Measurements from ENCODE around the gene VEGFA.

Gene VEGFA

DNA sequence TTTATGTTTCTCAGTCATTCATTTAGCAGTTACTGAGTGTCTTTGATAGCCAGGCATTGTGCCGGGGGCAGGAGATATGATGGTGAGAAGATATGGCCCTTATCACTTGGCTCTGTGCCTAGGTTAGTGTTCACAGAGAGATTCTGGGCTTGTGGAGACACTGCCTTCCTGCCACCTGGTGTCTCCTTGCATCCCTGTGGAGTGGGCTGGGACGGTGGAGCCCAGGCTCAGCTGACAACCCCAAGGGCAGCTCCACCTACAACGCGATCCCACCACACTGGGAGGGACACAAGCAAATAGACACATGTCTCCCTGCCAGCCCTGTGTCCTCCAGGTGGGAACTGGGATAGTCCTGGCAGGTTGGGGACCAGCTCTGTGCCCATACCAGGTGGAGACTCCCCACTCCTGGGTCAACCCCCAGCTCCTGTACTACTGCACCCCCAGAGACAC, 30.3 kb upstream of the VEGFA start:
- no peak for DNase-seq

DNA sequence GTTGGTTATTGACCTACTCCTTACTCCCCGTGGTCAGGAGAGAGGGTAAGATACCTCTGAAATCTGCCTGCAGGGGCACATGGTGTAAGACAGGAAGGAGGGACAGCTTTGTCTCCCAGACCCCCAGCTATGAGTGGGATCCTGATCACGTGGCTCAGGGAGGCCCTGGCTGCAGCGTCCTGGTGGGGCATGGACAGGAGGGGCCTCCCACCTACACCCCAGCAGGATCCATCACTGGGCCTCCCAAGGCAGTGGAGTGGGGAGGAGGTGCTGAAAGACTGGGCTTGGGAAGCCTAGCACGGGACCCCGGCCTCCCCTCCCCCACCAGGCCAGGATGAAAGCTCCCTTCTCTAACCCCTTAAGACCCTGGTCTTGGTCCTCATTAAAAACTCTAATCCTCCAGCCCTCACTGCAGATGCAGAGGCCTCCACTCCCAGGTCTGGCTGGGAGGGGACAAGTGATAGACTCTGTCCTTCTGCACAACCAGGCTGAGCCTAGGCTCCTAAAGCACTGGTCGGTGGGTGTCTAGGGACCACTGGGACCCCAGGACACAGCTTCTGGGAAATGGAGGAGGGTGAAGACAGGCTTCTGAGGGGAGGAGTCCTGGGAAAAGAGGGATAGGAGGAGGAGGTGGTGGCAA, 29.6 kb upstream of the VEGFA start:
- no peak for DNase-seq

DNA sequence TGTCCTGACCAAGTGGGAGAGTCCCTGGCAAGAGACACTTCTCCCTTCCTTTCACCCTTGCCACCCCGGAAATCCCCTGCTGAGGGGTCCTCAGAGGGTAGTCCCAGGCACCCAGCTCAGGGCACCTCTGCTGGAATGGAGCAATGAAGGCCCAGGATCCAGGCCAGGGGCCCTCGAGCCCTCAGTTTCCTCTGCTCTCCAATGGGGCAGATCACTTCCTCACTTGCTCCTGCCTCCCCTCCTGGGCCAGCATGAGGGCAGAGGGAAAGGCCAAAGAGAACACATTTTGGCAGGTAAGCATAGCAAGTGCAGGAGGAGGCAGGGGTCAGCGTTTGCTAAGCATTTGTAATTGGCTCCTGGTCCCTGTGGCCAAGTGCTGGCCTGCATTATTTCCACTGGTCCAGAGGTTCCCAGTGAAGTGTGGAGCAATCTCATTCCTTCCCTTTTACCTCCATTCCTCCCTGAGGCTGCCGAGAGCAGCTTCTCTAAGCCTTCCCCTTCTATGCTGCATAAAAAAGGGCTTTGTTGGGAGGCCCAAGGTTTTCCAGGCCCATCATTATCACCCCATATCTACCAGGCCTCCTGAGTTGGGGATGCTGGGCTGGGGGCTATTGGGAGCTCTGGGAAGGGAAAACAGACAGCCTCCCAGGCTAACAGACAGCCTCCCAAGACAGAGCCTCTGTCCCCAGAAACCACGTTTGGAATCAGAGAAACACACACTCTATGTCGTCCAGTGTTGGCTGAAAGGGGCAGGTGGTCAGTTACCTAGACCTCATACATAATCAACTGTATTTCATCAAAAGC, 28.8 kb upstream of the VEGFA start:
- no peak for DNase-seq

DNA sequence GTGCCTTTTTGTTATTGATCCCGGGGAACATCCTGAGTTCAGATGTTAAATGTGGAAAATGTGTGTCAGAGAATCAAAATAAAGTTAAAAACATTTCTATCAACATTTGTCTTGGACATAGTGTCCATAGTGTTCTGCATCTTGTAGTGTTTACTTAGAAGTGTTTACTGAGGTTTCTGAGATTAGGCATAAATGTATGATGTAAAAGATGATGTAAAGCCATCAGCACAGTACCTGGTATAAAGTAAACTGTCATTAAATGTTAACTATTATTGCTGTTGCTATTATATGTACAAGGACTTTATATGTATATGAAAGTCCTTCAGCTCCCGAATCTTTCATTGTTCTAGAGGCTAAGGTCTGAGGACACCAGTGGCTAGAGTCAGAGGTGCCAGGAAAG, 28.2 kb upstream of the VEGFA start:
- no peak for DNase-seq

DNA sequence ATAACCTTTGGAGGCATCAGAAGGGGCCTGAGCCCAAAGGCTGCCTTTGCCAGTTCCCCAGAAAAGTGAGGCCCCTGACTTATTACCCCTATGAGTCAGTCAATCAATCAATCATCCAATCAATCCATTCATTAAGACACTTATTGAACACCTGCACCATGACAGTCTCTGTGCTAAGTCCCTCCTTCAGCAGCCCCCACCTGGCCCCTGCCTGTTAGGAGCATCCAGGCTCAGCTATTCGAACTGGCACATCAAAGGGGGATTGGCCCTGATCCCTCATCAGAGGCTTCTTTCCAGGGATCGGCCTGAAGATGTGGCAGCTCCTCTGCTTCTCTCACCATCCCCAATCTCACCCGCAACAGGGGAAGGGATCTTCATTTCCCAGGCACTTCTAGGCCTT, 27.7 kb upstream of the VEGFA start:
- no peak for DNase-seq

- DNase-seq = no peak
Measured at GRCh38 chr6:43742931-43743632, 26.9 kb upstream of the VEGFA start.

- DNase-seq = no peak
Measured at GRCh38 chr6:43743682-43744381, 26.2 kb upstream of the VEGFA start.

- no peak for DNase-seq
Measured at GRCh38 chr6:43744491-43744890, 25.5 kb upstream of the VEGFA start.

- DNase-seq = no peak
Measured at GRCh38 chr6:43744931-43745727, 24.9 kb upstream of the VEGFA start.

DNA sequence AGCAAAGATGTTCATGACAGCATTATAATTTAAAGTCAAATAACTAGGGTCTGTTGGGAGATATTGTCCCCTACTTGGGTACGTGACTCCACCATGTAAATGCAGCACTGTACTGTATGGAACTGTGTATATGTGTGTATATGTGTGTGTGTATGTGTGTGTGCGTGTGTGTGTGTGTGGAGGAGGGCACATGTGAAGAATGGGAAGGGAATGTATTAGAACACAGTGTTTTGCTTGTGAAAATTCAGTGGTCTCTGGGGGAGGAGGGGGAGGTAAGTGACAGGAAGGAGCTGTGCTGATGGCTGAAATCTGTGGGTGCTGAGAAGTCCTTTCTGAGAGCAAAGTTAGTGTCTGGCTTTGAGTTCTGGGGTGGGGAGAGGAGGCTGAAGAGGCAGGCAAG, 23.9 kb upstream of the VEGFA start:
- no peak for DNase-seq

DNA sequence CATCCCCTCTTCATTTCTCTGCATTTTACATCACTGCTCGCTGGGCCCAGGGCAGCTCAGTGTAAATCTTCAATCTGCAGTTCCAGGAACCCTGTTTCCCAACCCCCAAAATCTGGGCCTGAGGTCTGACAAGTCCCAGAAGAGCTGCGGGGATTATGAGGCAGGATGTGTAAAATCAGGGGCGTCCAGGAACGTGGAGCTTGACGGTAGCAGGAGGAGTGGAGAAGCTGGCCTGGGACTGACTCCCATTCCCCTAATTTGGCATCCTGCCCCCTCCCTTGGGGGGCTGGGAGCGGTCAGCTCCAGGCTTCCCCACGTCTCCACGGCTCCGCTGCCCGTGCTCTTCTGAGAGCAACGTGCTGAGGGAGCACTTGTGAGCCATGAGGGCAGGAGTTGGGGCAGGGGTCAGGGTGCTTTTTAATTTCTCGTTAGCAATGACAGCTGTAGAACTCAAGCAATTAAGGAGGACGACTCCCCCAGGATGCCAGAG, 23.4 kb upstream of the VEGFA start:
- no peak for DNase-seq

DNA sequence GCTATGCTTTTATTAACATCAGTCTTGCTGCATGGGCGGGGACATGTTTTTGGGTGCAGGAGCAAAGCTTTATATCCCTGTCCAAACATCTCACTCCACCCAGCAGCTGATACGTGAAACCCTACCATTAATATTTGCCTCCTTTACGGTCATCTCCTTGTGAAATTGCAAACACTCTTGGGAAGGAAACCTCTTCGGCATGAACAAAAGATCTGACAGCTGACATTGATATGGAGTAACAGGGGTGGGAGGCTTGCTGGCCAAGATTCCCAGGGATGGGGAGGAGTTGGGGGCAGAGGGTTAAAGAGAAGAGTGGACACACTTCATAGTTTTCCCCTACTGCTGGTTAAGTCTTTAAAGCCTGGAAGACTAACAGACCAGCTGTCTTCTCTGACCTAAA, 22.2 kb upstream of the VEGFA start:
- no peak for DNase-seq

GRCh38 chr6:43748765-43749164, 21.2 kb upstream of the VEGFA start:
- DNase-seq = no peak

DNA sequence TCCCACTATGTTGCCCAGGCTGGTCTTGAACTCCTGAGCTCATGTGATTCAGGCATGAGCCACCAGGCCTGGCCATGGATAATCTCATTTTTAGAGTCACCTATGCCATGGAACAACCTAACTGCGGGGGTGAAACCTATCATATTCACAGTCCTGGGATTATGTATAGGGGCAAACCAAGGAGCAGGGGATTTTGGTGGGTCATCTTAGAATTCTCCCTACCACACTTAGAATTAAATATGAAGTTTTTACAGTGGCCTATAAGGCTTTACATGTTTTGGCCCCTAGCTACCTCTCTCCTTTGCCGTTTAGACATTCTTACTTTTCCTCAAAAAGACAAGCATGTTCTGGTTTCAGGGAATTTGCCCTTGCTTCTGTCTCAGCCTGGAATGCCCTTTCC, 20.6 kb upstream of the VEGFA start:
- no peak for DNase-seq

DNA sequence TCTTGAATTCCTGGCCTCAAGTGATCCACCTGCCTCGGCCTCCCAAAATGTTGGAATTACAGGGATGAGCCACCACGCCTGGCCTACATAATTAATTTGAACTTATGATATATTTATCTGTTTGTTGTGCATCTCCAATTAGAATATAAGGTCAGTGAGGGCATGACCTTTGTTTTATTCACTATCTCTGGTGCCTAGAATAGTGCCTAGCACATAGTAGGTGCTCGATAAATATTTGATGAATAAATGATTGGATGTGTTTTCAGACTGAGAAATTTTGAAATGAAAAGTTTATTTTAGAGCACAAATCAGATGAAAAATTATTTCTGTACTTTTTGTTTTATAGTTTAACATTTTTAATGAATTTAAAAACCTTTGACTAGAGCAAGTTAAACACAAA, 19.4 kb upstream of the VEGFA start:
- no peak for DNase-seq

GRCh38 chr6:43753570-43754183, 16.3 kb upstream of the VEGFA start:
- no peak for DNase-seq

DNA sequence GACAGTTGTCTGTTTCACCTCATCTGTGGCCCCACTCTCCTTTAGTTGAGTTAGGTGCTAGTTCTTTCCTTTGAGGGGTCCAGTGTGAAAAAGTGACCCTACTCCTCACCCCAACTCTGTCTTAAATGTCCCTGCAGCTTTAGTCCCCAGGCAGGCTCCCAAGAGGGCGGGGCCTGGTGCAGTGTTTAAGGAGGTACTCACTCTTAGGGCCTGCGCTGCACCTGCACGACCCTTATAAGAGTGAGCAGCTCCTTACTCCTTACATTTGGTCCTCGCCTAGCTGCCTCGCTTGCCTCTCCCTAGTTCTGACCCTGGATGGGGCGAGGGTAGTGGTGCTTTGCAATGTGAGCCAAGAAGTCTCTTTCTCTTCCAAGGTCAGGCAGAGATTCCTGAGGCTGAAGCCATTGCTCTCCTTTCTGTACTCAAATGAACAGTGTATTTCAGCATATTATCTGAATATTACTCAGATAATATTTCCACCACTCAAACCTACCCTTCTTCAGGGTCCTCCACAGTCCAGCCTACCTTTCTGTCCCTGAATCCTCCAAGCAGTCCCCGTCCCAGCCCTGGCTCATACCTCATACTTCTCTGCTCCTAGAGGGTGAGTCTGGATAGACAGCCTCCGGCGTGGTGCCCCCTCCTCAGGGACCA, 11.9 kb upstream of the VEGFA start:
- DNase-seq = no peak

GRCh38 chr6:43758617-43759050, 11.4 kb upstream of the VEGFA start:
- no peak for DNase-seq

DNA sequence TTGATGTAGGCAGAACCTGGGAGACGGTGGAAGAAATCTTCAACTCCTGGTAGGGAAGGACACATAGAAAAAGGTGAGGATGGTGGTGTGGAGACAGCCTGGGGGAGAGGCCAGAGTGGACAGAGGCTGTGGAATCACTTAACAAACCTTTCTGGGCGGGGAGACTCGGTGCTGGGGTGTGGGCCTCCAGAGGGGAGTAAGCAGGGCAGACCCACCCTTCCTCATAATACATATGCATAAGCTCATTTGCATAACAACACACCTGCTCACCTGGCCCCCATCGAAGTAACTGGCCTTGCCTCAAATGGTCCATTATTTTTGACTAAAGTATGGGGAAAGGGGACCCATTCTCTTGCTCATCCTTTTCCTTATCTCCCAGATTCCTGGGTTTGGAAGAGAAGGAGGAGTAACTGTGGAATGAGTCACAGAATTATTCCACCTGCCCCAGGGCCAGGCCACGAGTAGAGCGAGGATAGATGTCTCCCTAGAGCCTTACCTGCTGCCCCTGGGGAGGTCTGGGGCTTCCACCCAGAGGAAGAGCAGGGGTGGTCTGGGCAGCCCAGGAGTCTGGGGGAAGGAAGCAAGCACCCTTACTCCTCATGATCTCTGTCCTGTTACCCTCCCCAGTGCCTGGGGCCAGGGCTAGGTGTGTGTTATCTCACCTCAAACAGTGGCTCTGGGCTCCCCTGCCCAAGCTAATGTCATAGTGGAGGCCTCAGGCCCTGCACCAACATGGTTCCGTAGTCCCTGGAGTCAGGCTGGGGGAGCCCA, 10.7 kb upstream of the VEGFA start:
- no peak for DNase-seq

- DNase-seq = no peak
Measured at GRCh38 chr6:43759907-43760206, 10.2 kb upstream of the VEGFA start.

Data from NCI-H446 (cell line).